Activated CD4-positive, alpha-beta T cell treated with anti-CD3 and anti-CD28 coated beads, Interleukin-2, amount 50 U/mL, for 24 hours (primary cell): Measurements from ENCODE around the gene TDRD6.
"Not testable (repeated sequence)": the region's sequence is repeated elsewhere in the genome, so short reads cannot be mapped to it uniquely, and the experiment has no call there.

Experiments
- DNase-seq, 2 donors: peaks; one replicate each; pipeline ENCODE4 v3.0.0-alpha.2; 2020; ENCODE audit warnings: low read depth in 1 of 2, low spot score in 1 of 2

TDRD6 gene, protein sequence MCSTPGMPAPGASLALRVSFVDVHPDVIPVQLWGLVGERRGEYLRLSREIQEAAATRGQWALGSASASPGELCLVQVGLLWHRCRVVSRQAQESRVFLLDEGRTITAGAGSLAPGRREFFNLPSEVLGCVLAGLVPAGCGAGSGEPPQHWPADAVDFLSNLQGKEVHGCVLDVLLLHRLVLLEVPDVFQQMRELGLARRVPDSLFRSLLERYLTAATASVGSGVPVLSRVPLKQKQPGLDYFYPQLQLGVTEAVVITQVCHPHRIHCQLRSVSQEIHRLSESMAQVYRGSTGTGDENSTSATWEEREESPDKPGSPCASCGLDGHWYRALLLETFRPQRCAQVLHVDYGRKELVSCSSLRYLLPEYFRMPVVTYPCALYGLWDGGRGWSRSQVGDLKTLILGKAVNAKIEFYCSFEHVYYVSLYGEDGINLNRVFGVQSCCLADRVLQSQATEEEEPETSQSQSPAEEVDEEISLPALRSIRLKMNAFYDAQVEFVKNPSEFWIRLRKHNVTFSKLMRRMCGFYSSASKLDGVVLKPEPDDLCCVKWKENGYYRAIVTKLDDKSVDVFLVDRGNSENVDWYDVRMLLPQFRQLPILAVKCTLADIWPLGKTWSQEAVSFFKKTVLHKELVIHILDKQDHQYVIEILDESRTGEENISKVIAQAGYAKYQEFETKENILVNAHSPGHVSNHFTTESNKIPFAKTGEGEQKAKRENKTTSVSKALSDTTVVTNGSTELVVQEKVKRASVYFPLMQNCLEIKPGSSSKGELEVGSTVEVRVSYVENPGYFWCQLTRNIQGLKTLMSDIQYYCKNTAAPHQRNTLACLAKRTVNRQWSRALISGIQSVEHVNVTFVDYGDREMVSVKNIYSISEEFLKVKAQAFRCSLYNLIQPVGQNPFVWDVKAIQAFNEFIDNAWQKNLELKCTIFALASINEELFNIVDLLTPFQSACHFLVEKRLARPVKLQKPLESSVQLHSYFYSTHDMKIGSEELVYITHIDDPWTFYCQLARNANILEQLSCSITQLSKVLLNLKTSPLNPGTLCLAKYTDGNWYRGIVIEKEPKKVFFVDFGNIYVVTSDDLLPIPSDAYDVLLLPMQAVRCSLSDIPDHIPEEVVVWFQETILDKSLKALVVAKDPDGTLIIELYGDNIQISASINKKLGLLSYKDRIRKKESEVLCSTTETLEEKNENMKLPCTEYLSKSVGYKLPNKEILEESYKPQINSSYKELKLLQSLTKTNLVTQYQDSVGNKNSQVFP (N-terminal part only)

GRCh38 chr6:46687619-46688097, at the start of gene TDRD6:
Gene TDRD6 (plus strand): TSS chr6:46687885. CDS start chr6:46688129, 244 bp downstream.
- DNase-seq: no peak

DNA sequence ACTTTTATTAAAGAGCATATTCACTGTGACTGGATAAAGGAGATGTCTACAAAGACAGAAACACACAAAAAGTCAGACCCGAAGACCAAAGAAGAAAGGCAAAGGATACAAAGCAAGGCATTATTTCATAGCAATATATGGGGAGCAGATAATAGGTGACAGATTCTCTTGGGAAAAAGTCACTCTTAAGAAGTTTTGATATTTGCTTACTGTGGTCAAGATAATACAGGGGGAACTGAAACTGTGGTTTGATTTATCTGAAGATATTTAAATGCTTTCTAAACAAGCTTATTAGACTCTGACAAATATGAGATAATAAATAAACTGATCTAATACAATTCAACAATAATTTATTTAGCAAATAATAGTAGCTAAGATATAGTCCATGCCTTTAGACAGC, 49.8 kb upstream of the TDRD6 start:
- DNase-seq: no peak

DNA sequence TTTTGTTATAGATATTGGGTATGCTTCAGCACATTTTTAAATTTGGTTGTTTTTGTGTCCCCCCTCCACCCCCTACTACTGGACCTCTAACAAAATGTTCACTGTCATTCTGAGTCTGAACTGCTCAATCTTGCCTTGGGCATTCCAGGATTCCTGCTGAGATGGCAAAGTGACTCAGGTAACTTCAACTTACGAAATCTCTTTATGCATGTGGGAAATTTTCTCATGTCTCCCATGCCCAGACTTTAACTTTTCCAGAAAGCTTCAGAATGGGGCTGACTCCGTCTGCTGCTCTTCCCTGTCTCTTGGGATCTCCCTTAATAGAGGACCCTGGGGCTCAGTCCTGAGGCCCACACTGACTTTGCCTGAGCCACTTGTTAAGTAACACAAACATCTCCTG, 49.0 kb upstream of the TDRD6 start:
- DNase-seq: no peak

- DNase-seq: no peak
These were observed 44.5 kb upstream of the TDRD6 start for GRCh38 chr6:46642928-46643751.

DNA sequence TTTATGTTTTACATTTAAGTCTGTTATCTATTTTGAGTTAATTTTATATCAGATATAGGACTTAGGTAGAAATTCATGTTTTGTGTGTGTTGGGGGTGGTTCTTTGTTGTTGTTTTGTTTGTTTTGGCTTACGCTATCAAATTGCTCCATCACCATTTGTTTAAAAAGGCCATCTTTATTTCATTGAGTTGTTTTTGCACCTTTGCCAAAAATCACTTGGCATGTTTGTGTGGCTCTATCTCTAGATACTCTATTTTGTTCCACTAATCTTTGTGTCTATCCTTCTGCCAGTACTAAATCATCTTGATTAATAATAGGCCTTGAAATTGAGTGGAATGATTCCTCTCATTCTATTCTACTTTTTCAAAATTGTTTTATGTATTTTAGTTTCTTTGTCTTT, 42.4 kb upstream of the TDRD6 start:
- DNase-seq: no peak

- not testable (repeated sequence) for DNase-seq
These were observed 39.6 kb upstream of the TDRD6 start for GRCh38 chr6:46648108-46648507.

- no peak for DNase-seq
These were observed 38.7 kb upstream of the TDRD6 start for GRCh38 chr6:46648869-46649492.

DNA sequence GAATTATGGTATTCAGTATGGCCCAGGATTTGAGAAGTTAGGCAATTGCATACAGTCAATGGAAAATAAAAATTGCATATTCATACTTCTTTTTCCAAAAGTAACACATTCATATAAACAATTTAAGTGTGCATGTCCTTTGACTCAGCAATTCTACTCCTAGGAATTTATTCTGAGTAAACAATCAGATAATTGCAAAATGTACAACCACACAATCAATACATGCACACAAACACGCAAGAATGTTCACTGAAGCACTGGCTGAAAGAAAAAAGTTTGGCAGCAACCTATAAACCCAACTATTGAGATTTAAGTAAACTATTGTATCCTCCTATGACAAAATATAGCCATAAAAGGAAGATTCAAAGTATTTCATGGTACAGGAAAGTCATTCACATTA, 36.7 kb upstream of the TDRD6 start:
- no peak for DNase-seq

GRCh38 chr6:46651816-46652215, 35.9 kb upstream of the TDRD6 start:
- no peak for DNase-seq

DNA sequence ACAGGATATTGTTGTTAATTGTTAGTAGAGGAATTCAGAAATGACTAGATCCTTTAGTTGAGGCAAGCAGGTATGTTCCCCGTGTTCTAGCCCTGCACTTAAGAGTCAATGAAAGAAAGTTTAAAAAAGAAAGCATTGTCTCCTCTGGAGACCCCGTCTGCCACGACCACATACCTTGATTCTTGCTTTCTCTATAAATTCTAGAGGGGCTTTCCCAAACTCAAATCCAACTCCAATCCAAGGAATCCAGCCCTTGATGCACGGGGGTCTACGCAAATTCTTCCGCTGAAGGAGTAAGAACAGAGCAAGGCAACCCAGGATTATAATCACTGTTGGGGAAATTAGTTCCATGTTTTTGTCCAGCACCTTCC, 35.5 kb upstream of the TDRD6 start:
- no peak for DNase-seq

DNA sequence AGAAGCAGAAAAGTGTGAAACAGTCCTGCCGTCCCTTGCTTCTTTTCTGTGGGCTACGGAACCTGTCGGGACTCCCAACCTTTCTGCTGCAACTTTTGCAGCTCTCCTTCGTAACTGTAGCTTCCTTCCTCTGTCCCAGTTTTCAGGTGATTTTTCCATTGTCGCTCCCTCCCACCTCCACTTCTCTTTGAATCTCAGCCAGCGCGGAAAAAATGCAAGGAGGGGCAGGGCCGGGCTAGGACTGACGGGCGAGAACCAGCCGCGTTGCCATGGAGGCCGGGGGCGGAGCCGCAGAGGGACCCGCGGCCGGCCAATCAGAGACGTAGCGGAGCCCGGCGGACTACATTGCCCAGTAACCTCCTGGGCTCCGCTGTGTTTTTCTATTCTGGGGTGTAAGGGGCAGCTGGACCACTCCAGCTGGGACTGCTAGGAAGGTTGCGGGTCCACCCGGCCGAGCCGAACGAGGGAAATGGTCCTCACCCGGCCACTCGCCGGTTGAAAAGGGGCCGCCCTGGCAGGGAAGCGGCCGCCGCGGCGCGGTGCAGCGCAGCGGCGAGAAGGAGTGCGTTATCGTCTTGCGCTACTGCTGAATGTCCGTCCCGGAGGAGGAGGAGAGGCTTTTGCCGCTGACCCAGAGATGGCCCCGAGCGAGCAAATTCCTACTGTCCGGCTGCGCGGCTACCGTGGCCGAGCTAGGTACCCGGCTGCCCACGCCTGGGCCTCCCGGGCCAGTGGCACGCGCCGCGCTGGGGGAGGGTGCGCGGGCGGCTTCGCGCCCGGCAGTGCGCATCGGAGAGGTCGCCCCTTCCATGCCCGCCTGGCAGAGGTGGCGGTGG, 34.9 kb upstream of the TDRD6 start, which contains the start of the genes CYP39A1 and SLC25A27:
CYP39A1 (minus strand) TSS at position 216 of the 836 bp plus-strand sequence. CDS start 236 bp downstream, outside the sequence.
SLC25A27 (plus strand) TSS at position 373 of the 836 bp plus-strand sequence; CDS start at position 591, 218 bp downstream.
- DNase-seq: peak; percentile 51 to 73

GRCh38 chr6:46653439-46654195, 34.1 kb upstream of the TDRD6 start:
- DNase-seq: no peak

DNA sequence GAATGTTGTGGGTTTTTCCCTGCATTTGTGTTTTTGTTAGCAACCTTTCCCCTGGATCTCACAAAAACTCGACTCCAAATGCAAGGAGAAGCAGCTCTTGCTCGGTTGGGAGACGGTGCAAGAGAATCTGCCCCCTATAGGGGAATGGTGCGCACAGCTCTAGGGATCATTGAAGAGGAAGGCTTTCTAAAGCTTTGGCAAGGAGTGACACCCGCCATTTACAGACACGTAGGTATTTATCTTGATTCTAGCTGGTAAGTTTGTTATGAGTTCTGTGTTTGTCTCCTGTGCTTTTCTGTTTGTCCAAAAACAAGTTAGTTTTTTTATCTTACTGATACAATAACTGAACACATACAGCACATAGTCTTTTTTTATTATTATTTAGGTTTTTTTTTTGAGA, 31.9 kb upstream of the TDRD6 start:
- DNase-seq: no peak

- no peak for DNase-seq
These were observed 30.0 kb upstream of the TDRD6 start for GRCh38 chr6:46657642-46658041.

DNA sequence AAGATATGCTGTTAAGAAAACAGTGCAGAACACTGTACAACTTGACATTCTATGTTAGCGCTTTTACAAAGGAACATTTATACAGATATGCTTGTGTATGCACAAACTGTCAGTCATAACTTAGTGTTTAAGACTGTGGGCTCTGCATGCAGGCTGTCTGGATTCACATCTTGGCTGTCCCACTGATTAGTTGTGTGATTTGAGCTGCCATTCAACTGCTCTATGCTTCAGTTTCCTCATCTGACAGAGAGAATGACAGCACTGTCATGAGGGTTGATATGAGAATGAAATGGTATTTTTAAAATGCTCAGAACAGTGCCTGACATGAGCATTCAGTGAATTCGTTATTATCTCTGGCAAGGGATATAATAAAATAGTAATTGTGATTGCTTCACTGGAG, 26.2 kb upstream of the TDRD6 start:
- DNase-seq: no peak

GRCh38 chr6:46667377-46667776, 20.3 kb upstream of the TDRD6 start:
- no peak for DNase-seq

GRCh38 chr6:46674410-46674809, 13.3 kb upstream of the TDRD6 start:
- DNase-seq: no peak
